Suprapubic skin (tissue), 4 donors: ENCODE results near the gene PCBP4.

Source experiments
- CTCF ChIP-seq, 2 donors: fragments of 200-600 bp in 1 of 2; fragments of 450-650 bp in 1 of 2; sonication (generic) in 1 of 2; IDR thresholded peaks; one replicate each; pipeline ENCODE4 v1.5.1; 2016 to 2019; ENCODE audit warnings: antibody characterized with exemption in 2 of 2, mild to moderate bottlenecking in 1 of 2, moderate library complexity in 1 of 2
- EP300 ChIP-seq: sonication (generic); formaldehyde crosslinking; IDR thresholded peaks from one replicate; pipeline ENCODE4 v1.6.1; 2017; ENCODE audit warnings: antibody characterized with exemption
- POLR2A ChIP-seq, 2 donors: fragments of 450-650 bp; IDR thresholded peaks; one replicate each; pipeline ENCODE4 v1.6.1; 2017; ENCODE audit warnings: antibody characterized with exemption in 2 of 2, mild to moderate bottlenecking in 2 of 2, moderate library complexity in 2 of 2
- POLR2AphosphoS5 ChIP-seq, 3 donors: sonication (generic); formaldehyde crosslinking; IDR thresholded peaks; one replicate each; pipeline ENCODE4 v1.6.1; 2017; ENCODE audit warnings: antibody characterized with exemption in 3 of 3

- no peak for TF ChIP-seq CTCF (IDR thresholded peaks at IDR 0.05)
- no peak for TF ChIP-seq POLR2AphosphoS5 (IDR thresholded peaks at IDR 0.05)
- TF ChIP-seq EP300, result no peak
- TF ChIP-seq POLR2A (IDR thresholded peaks at IDR 0.05), result no peak
Measured at GRCh38 chr3:51977446-51978142, 10.3 kb upstream of the PCBP4 start.
